Measurements from ENCODE around the gene LMNTD2.
A peak's percentile ranks its signal among the peaks of the same experiment; 100 is the strongest.
"Not testable (repeated sequence)": the region's sequence is repeated elsewhere in the genome, so short reads cannot be mapped to it uniquely, and the experiment has no call there.

Gene LMNTD2

DNA sequence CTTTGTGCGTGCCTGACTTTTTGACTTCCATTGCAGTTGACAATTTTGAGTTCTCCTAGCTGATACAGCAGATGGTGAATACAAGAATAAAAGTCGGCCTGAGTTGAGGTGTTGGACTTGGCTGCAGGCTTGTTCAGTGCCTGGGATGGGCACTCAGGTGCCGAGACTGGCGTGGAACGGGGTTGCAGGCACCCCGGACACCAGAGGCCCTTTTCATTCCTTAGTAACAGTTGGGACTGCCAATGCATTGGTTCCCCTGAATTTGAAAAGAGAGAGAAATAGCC lies 17.0 kb upstream of the LMNTD2 start:
- no peak for DNase-seq (ENCODE audit: extremely low read depth, insufficient read length)
- Histone ChIP-seq H3K27me3 (replicated peaks; ENCODE audit: control insufficient read depth, insufficient read depth, low read length) (peaks cover 2% of the 10 kb centered on the region; the same call in 1 of the 2 replicates), H3K4me3 (replicated peaks; ENCODE audit: low read depth, low read length) (peak overlapping the region; percentile 97), H3K36me3 (ENCODE audit: control insufficient read depth, insufficient read depth, low read length) (peaks cover 5% of the 10 kb centered on the region)
- TF ChIP-seq, protein P1, sequence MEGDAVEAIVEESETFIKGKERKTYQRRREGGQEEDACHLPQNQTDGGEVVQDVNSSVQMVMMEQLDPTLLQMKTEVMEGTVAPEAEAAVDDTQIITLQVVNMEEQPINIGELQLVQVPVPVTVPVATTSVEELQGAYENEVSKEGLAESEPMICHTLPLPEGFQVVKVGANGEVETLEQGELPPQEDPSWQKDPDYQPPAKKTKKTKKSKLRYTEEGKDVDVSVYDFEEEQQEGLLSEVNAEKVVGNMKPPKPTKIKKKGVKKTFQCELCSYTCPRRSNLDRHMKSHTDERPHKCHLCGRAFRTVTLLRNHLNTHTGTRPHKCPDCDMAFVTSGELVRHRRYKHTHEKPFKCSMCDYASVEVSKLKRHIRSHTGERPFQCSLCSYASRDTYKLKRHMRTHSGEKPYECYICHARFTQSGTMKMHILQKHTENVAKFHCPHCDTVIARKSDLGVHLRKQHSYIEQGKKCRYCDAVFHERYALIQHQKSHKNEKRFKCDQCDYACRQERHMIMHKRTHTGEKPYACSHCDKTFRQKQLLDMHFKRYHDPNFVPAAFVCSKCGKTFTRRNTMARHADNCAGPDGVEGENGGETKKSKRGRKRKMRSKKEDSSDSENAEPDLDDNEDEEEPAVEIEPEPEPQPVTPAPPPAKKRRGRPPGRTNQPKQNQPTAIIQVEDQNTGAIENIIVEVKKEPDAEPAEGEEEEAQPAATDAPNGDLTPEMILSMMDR (IDR thresholded peaks at IDR 0.05; ENCODE audit: insufficient read depth, low read length, poor library complexity, severe bottlenecking): no peak

DNA sequence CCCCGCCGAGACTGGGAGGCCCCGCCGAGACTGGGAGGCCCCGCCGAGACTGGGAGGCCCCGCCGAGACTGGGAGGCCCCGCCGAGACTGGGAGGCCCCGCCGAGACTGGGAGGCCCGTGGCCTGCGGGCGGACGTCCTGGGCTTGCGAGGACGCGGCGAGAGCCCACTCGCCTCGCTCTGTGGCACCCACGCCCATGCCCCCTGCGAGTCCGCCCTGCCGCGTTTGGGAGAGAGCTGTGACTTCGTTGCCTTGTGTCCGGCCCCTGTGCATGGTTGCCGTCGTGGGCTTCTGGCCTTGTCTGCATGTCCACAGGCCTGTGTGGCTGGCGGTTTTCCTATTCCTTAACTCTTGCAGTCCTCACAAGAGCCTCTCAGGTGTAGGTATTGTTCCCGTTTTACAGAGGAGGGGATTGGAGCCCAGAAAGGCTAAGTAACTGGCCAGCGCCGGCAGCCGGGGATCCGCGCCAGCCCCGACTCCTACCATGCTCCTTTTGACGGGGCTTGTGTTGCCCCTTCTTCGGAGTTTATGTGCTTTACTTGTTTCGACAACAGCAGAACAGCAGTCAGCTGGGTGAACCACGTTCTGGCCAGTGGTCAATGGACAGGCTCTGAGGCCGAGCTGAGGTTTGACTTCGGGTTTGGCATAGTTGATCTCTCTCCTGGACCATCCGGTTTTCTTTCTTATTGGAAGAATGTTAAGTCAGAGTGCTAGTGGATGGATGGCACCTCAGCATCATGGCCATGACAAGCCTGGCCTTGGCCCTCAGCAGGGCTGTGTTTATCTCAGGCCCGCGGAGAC lies 16.5 kb upstream of the LMNTD2 start:
- TF ChIP-seq, protein P1 (IDR thresholded peaks at IDR 0.05; ENCODE audit: insufficient read depth, low read length, poor library complexity, severe bottlenecking): no peak
- H3K27me3 ChIP-seq (replicated peaks; ENCODE audit: control insufficient read depth, insufficient read depth, low read length): peaks cover 2% of the 10 kb centered on the region; the same call in 1 of the 2 replicates
- no peak for DNase-seq (ENCODE audit: extremely low read depth, insufficient read length)
- H3K4me3 ChIP-seq (replicated peaks; ENCODE audit: low read depth, low read length): peak overlapping the region; percentile 97
- peaks cover 4% of the 10 kb centered on the region for H3K36me3 ChIP-seq (ENCODE audit: control insufficient read depth, insufficient read depth, low read length)

DNA sequence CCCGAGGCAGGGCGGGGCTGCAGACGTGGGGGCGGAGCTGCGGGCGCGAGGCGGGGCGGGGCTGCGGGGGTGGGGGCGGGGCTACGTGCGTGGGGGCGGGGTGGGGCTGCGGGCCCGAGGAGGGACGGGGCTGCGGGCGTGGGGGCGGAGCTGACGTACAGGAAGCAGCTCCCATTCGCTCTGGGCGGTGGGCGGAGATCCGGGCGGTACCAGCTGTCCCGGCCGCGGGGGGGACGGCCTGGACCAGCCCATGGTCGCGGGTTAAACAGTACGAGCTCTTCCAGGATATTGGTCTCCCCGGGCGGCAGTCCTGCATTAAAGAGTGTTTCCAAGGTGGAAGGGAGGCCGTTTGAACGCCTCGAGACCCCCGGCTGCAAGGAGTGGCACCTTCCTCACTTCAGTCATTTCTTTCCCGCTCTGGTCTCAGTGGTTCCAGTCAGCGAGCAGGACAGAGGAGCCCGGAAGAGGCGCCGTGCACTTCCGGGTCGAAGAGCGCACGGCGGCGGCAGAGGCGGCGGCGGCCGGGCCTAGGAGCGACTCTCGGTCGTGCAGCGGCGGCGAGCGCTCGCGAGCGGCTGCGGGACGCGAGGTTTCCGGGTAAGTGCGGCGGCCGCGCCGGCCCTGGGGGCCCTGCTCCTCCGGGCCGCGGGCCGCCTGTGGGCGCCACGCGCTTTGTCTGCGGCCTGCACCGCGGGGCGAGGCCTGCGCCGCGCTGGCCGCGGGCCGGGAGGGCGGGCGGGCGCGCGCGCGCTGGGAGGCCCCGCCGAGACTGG lies 15.6 kb upstream of the LMNTD2 start, which contains the start of gene PHRF1:
PHRF1 (plus strand) TSS at position 475 of the 773 bp plus-strand sequence. CDS start 5,043 bp downstream, outside the sequence.
- peak within 1 kb of the TSS; percentile 97 for H3K4me3 ChIP-seq (replicated peaks; ENCODE audit: low read depth, low read length)
- DNase-seq (ENCODE audit: extremely low read depth, insufficient read length): peak; percentile 95
- H3K27me3 ChIP-seq (replicated peaks; ENCODE audit: control insufficient read depth, insufficient read depth, low read length): peaks cover 2% of the 10 kb centered on the region; the same call in 1 of the 2 replicates
- no peaks in the 10 kb centered on the region; the same call in none of the 2 replicates for H3K36me3 ChIP-seq (ENCODE audit: control insufficient read depth, insufficient read depth, low read length)
- TF ChIP-seq, protein P1 (IDR thresholded peaks at IDR 0.05; ENCODE audit: insufficient read depth, low read length, poor library complexity, severe bottlenecking): no peak

DNA sequence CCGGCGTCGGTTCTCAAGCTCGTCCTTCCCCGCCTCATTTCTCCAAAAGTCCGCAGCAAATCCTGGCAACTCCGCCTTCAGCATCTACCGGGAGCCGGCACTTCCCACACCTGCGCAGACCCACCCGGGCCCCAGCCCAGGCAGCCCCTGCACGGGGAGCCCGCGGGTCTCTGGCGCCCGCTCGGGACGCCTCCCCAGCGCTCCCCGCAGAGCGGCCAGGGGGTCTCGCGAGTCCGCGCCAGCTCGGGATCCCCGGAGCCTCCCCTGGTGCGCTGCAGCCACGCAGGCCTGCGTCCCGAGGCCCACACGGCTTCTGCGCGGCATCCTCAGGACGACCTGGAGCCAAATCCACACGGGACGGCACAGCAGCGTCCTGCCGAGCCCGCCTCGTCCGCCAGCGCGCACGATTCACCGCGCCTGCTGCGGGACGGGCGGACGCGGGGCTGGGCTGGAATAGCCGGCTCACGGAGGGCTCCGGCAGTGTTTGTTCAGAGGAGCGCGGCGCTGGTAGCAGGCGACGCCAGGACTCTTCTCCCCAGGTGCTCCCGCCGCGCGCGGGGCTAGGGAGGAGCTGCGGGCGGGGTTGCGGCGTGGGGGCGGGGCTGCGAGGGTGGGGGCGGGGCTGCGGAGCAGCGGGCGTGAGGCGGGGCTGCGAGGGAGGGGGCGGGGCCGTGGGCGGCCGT lies 14.9 kb upstream of the LMNTD2 start:
- TF ChIP-seq, protein P1 (IDR thresholded peaks at IDR 0.05; ENCODE audit: insufficient read depth, low read length, poor library complexity, severe bottlenecking): no peak
- H3K4me3 ChIP-seq (replicated peaks; ENCODE audit: low read depth, low read length): peak overlapping the region; percentile 61
- no peaks in the 10 kb centered on the region; the same call in none of the 2 replicates for H3K36me3 ChIP-seq (ENCODE audit: control insufficient read depth, insufficient read depth, low read length)
- peak; percentile 65 for DNase-seq (ENCODE audit: extremely low read depth, insufficient read length)
- peaks cover 2% of the 10 kb centered on the region; the same call in 1 of the 2 replicates for H3K27me3 ChIP-seq (replicated peaks; ENCODE audit: control insufficient read depth, insufficient read depth, low read length)

DNA sequence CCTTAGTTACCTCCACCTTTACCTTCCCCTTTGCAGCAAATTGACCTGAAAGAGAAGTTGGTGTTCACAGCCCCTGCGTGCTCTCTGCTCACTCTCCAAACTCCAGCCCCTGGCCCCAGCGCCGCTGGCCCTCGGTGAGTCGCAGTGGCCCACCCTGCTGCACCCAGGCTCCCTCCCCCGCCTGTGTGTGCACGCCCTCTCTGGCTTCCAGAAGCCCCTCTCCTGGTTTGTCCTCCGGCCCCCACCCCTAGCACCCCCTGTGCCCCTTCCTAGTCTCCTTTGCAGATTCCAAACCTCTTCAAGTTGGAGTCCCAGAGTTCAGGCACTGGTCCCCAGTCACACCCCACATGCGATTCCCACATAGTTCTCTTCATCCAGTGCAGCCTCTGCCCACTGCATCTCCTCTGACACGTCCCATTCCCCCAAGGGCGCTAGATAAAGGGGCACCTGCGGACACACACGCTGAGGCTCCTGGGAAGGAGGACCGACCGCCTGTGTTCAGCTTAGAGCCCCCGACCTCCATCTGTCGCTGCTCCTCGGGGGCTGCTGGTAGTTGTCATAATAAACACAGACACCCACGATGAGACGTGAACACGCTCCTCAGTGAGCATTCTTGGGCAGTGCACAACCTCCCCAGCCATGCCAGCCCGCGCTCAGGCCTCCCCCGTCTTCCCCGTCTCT lies 14.2 kb upstream of the LMNTD2 start:
- no peak for DNase-seq (ENCODE audit: extremely low read depth, insufficient read length)
- Histone ChIP-seq H3K4me3 (replicated peaks; ENCODE audit: low read depth, low read length) (peak overlapping the region; percentile 61), H3K36me3 (ENCODE audit: control insufficient read depth, insufficient read depth, low read length) (no peaks in the 10 kb centered on the region; the same call in 1 of the 2 replicates), H3K27me3 (replicated peaks; ENCODE audit: control insufficient read depth, insufficient read depth, low read length) (peaks cover 2% of the 10 kb centered on the region; the same call in 1 of the 2 replicates)
- TF ChIP-seq, protein P1 (IDR thresholded peaks at IDR 0.05; ENCODE audit: insufficient read depth, low read length, poor library complexity, severe bottlenecking): no peak

DNA sequence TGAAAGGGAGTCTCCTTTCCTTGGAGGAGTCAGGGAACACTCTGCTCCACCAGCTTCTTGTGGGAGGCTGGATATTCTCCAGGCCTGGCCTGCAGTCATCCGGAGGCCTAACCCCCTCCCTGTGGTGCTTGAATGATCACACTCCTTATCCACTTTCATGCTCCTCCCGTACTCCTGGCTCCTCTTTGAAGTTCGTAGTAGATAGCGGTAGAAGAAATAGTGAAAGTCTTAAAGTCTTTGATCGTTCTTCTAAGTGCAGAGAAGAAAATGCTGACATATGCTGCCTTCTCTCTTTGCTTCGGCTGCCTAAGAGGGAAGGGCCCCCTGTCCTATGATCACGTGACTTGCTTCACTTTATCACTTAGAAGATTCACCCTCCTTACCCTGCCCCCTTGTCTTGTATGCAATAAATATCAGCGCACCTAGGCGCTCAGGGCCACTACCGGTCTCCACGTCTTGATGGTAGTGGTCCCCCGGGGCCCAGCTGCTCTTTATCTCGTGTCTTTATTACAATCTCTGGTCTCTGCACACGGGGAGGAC lies 13.6 kb upstream of the LMNTD2 start:
- H3K36me3 ChIP-seq (ENCODE audit: control insufficient read depth, insufficient read depth, low read length); DNase-seq (ENCODE audit: extremely low read depth, insufficient read length); H3K4me3 ChIP-seq (replicated peaks; ENCODE audit: low read depth, low read length); H3K27me3 ChIP-seq (replicated peaks; ENCODE audit: control insufficient read depth, insufficient read depth, low read length): not testable (repeated sequence)

Measured in GM06990 (cell line).